H4 (cell line): ENCODE data around the gene DDX42. TPM values are rescaled to one million over a fixed set of nuclear protein-coding genes. Genes with fewer than 3 reads are reported as not detected.

Experiments used
- DNase-seq: peaks from one replicate; pipeline ENCODE4 v3.0.0-alpha.2; 2015; ENCODE audit warnings: low spot score
- total RNA-seq: library from RNA; depleted of rRNA; stranded (reverse); fragments of >200 nt; shearing (Covaris generic); gene quantifications from 2 replicates; pipeline ENCODE4 v1.2.3, GENCODE V29; 2014; rRNA removed

The DDX42 gene
- total RNA-seq, result 21.0 and 30.5 TPM in 2 replicates

DNA sequence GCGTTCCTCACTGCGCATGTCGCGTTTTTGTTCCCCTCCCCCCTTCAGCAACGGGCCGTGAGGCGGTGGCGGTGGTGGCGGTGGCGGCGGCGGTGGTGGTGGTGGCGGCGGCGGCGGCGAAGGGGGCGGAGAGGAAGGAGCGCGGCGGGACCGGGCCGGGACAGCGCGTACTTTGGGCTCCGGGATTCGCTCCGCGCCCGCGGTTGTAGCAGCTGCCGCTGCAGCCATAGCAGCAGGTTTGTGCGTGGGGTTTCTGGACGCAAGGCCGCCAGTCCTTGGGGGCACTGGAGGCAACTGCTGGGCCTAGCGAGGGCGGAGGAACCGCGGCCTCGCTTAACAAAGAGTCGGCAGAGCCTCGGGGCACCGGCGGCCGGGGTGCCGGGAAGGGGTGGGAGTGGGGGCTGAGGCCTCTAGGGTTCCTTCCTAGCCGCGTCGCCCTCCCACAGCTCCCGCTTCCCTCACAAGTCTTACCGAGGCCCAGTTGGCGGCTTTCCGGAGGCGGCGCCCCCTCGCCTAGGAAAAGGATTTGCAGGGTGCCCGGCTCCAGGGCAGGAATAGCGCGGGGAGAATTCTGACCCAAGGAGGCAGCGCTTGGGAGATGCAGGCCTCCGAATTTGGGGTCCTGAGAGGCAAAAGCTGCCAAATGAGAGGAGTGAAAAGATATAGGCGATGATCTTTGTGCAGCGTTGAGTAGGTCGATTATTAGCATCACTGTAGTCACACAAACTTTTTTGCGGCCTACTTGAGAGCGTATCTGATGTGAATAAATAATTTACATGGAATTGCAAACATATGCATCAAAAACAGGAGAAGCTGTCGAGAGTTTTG lies at the start of gene DDX42:
Gene DDX42 (plus strand): TSS at position 30 of the 828 bp plus-strand sequence. CDS start 12,880 bp downstream, outside the sequence.
- DNase-seq, result peak; percentile 31

DNA sequence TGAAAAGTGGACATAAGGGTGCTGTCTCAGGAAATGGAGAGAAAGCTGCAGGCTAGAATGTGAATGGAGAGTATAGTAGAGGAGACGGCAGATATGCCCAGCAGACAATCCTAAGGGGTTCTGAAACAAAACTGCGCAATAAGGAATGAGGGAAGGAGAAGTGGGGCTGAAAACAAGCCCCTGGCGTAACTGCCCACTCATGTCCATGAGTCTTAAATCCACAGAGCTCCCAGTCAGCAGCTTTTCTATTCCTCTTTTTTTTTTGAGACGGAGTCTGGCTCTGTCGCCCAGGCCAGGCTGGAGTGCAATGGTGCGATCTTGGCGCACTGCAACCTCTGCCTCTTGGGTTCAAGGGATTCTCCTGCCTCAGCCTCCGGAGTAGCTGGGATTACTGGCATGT lies 38.3 kb upstream of the DDX42 start:
- no peak for DNase-seq

DNA sequence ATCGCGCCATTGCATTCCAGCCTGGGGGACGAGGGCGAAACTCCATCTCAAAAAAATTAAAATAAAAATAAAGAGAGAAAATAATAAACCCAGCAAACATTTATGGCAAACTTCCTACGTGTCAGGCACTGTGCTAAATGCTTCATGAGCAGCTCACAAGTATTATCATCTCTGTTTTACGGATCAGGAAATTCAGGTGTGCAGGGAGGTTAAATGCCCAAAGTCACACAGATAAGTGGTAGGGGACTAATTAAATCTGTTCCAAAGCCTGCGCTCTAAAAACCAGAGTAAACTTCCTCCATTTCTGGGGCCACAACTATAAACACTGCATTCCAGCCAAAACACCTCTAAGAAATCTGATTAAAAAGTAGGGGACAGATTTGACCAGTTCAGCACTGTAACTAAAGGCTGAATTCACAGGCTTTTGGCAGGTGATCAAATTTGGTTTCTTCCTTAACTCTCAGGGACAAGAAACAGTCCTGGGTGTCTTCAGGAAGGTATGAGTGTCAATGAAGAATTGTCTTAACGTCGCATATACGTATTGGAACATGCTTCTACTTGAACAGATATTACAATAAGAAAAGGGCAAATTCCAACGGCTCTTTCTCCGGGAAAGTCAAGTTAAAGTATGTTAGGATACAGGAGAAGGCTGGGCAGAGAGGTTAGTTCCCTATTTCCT lies 33.4 kb upstream of the DDX42 start:
- no peak for DNase-seq

GRCh38 chr17:63741143-63741407 lies 32.9 kb upstream of the DDX42 start:
- no peak for DNase-seq

DNA sequence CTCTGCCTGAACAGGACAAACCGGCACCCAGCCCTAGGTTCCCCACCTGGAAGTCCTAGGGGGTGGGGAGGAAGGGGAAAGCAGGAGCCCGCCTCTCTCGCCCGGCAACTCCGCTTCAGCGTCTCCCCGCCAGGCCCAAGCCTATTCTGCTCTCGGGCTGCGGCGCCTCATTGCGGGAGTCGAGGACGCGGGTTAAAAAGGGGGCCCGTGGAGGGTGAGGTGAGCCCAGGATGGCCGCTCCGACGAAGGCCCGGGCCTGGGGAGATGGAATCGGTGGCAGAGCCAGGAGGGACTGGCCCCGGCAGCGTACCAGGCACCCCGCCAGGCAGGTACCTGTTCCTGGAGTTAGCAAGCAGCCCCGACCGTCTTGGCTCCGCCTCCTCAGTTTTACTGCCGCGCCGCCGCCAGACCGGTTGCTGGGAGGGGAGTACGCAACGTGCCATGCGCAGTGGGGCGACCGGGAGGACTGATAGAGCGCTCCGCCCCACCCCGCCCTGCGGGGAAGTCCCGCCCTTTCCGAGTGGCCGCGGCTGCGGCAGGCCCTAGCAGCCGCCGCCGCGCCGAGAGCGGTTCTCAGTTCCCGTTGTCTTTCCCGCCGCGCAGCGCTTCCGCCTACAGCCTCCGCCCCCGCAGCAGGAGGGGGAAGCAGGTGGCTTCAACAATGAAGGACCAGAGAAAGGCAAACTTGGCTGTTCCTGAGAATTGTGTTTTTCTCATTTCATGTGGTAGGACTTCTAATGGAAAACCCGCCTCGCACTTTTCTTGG lies 32.4 kb upstream of the DDX42 start, which contains the start of gene STRADA:
Gene STRADA (minus strand): TSS at position 392 of the 766 bp plus-strand sequence. CDS start 13,430 bp downstream, outside the sequence.
- peak; percentile 97 for DNase-seq

DNA sequence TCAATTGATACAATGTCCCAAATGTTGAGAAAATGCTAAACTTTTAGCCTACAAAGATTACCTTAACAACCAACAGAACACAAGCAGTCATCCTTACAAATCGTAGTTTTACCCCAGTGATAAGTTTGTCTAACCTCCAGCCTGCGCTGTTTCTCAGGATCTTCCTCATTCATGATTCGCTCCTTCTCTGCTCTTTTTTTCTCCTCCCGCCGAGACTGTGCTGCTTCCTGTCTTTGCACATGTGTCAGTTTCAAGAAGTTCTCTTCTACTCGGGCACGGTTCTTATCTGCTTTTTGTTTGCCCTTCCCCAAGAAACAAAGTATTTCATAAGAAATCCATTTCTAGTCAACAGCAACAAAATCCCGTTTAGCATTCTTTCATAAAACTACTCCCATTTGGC lies 22.2 kb upstream of the DDX42 start:
- no peak for DNase-seq

DNA sequence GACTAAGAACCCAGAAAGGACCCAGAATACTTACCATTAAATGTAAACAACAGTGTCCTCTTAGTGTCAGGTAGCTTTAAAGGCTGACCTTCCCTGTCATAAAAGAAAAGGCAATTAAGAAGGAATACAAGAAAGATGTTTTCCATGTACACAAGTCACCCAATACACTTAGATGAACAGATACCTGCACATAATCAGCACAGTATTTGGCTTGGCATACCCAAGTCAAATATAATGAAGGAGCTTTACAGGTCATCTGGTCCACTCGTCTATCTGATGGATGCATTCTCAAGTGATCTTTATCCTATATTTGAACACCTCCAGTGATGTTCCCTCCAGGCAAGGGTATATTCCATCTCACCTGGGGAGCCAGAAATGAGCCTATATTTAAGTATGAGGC lies 21.3 kb upstream of the DDX42 start:
- no peak for DNase-seq

DNA sequence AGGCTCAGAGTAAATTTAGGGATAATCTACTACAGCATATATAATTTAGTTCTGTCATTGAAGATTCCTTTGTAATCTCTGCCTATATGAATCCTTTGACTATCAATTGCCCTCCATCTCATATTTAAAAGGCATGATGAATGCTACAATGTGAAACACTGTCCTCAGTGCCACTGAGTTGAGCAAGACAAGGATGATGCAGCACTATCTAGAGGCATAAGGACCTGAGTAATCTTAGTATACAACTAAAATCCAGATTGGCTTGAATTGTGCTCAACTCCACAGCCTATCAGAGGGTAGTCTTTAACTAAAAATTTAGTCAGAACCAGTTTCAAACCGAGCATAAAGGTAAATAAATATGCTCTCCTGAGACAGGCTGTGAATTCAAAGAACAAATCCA lies 20.8 kb upstream of the DDX42 start:
- no peak for DNase-seq

DNA sequence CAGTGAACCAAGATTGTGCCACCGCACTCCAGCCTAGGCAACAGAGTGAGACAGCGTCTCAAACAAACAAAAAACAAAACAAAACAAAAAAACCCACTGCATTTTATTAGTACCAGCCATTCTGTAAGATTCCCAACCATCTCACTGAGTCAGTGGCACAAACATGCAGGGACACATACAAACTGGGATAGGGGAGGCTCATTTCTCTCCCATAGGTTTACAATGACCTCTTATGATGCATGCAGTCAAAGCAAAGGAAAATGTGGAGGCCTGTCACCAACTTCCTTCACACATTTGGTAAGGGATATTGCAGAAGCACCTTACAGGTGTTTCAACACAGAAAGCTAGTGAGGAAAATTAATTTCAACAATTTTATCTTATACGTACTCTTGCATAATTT lies 19.9 kb upstream of the DDX42 start:
- DNase-seq, result no peak

DNA sequence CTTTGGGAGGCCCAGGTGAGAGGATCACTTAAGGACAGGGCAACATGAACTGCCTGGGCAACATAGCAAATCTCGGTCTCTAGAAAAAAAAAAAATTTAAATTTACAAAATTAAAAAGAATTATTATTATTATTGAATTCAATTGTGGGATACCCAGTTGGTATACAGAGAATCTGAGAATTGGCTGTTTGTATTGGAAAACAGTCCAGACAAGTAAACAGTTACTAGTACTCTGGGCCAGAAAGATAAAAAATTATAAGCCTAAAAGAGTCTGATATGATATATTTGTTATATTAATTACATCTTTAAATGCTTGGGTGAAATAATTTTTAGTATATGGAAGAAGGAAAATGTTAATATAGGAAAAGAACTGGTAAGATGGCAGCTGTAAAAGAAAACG lies 15.5 kb upstream of the DDX42 start:
- DNase-seq, result no peak

DNA sequence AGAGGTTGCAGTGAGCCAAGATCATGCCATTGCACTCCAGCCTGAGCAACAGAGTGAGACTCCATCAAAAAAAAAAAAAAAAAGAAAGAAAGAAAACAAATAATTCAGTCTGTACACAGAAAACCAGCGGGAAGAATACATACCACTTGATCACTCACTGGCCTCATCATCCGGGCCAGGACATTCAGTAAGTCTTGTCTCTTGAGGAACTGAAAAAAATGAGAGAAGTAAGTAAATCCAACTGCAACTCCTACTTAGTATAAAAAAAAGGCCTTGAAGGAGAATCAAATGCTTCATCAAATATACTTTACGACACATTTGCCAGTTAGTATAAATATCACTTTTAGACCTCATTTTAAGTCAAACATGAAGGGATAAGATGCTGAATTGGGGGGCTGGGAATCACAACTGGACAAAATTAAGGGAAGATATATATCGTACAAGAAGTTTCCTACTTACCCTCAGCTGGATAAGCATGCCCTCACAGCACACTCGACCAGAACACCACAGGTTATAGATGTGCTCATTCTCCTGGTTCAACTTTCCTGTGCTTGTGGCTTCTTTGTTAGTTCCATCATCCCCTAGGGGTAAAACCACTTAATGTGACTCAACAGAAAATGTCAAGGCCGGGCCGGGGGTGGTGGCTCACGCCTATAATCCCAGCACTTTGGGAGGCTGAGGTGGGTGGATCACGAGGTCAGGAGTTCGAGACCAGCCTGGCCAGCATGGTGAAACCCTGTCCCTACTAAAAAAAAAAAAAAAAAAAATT lies 13.0 kb upstream of the DDX42 start:
- peak; percentile 46 for DNase-seq

DNA sequence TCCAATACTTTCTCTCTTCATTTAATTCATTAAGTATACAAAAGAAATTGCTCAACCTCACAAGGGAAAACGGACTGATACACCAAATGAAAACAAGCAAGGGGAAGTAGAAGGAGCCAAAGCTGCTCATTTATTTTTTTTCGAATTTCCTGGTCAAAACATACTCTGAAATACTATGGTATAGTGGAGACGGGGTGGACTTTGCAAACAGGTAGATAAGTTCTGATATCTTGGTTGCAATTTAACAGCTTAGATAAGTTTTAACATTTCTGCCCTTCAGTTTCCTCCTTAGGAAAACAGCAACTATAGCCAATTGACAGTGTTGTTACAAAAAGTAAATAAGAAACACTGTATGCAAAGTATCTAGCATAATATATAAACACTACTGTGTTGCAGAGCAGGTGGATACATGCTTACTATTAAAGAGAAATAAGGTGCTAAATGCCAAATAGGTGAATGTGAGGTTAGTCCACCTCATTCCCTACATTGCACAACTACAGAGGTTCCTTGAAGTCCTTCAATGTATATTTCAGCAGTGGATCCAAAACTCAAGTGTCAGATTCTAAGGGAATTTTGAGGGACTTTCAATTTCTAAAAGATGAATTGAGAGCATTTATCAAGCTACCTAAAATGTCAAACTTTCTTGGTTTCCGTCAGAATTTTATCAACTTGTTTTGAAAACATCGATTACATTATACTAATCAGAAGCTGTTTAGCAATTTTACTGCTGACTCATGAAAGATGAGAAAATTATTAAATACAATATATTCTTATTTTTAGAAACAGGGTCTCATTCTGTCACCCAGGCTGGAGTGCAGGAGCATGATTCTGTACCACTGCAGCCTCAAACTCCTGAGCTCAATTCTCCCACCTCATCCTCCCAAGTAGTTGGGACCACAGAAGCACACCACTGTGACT lies 11.6 kb upstream of the DDX42 start:
- no peak for DNase-seq

- DNase-seq, result no peak
These were observed 9.3 kb upstream of the DDX42 start for GRCh38 chr17:63764716-63765115.

DNA sequence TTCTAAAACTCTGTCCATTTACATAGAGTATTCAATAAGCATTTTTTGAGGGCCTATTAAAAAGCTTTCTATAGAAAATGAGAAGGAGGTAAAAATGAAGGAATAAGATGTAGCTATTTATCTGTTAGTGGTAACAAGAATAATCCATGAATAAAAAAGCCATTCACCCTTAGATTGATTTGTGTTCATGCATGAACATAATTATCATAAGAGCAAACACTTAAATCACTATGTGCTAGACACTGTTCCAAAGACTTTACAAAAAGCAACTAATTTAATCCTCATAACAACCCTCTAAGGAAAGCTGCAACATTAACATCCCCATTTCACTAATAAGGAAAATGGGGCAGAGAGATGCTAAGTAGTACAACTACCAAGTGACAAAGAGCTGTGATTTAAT lies 7.2 kb upstream of the DDX42 start:
- no peak for DNase-seq

GRCh38 chr17:63768433-63768832 lies 5.5 kb upstream of the DDX42 start:
- DNase-seq, result no peak

- no peak for DNase-seq
These were observed 1.1 kb upstream of the DDX42 start for GRCh38 chr17:63772801-63773271.

GRCh38 chr17:63773272-63774140 lies 464 bp upstream of the DDX42 start, which contains the start of gene CCDC47:
Gene CCDC47 (minus strand): TSS chr17:63773597. CDS start chr17:63766175, 7,422 bp downstream.
- DNase-seq, result peak; percentile 100

- no peak for DNase-seq
These were observed 947 bp downstream of the DDX42 start for GRCh38 chr17:63774969-63775265.

DNA sequence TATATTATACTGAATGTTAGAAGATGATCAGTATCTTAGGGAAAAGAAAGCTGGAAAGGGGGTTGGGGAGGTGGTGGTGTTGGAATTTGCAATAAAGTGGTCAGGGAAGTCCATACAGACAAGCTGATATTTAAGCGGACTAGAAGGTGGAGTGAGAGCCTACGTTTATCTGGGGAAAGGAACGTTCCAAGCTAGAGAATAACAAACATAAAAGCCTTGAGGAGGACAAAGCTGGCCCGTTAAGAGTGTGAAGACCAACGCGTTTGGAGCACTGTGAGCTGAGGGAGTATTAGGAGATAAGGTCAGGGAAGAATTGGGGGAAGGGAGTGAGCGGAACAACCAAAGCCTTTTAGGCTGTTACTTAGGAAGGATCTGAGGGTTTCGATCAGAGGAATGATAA lies 1.4 kb downstream of the DDX42 start:
- no peak for DNase-seq

DNA sequence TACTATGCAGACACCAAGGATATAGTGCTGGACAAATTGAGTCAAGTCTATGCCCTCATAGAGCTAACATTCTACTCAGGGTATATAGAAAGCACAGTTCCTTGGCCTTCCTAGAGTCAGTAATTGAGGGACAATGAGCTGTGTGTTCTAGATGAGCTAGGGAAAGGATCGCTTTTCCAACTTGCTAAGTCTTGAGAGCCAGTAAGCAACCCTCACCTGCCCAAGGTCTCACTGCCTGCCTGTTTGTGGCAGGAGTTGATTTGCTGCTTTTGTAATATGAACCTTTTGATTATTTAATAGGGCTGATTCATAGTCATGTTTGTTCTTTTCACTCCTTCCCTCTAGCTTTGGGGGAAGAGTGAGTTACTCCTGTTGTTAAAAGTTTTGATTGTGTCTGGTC lies 6.5 kb downstream of the DDX42 start:
- DNase-seq, result peak; percentile 19
